ENCODE data around the gene RAB8A.

GRCh38 chr19:16154557-16154956 lies 42.9 kb downstream of the RAB8A start:
- TF ChIP-seq, protein P1, sequence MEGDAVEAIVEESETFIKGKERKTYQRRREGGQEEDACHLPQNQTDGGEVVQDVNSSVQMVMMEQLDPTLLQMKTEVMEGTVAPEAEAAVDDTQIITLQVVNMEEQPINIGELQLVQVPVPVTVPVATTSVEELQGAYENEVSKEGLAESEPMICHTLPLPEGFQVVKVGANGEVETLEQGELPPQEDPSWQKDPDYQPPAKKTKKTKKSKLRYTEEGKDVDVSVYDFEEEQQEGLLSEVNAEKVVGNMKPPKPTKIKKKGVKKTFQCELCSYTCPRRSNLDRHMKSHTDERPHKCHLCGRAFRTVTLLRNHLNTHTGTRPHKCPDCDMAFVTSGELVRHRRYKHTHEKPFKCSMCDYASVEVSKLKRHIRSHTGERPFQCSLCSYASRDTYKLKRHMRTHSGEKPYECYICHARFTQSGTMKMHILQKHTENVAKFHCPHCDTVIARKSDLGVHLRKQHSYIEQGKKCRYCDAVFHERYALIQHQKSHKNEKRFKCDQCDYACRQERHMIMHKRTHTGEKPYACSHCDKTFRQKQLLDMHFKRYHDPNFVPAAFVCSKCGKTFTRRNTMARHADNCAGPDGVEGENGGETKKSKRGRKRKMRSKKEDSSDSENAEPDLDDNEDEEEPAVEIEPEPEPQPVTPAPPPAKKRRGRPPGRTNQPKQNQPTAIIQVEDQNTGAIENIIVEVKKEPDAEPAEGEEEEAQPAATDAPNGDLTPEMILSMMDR (IDR thresholded peaks at IDR 0.05), result no peak
- no peak for TF ChIP-seq POLR2AphosphoS5 (IDR thresholded peaks at IDR 0.05)

Measured in upper lobe of left lung (tissue), 4 donors.